Measurements from ENCODE around the gene DRGX. TPM values are rescaled to one million over a fixed set of nuclear protein-coding genes. Genes with fewer than 3 reads are reported as not detected.

The DRGX gene
- polyA plus RNA-seq, 1 donor from 2014 or later = not detected

GRCh38 chr10:49393757-49394156 is 2.1 kb downstream of the DRGX start:
- Histone ChIP-seq H3K27ac (ENCODE audit: low read length) (no peak overlapping the region), H3K4me2 (ENCODE audit: low read length) (no peak overlapping the region), H4K20me1 (ENCODE audit: insufficient read depth) (no peaks in the 10 kb centered on the region), H3K36me3 (ENCODE audit: insufficient read depth, low read length) (no peaks in the 10 kb centered on the region), H3K27me3 (ENCODE audit: insufficient read depth, low read depth, low read length) (peaks cover 83% of the 10 kb centered on the region), H3K9ac (ENCODE audit: low read length) (no peak overlapping the region), H3K79me2 (replicated peaks; ENCODE audit: insufficient read depth, low read length) (no peaks in the 10 kb centered on the region), H3F3A (ENCODE audit: insufficient read depth, low read length, poor library complexity, severe bottlenecking) (no peaks in the 10 kb centered on the region), H2AFZ (ENCODE audit: low read depth, low read length) (no peak overlapping the region), H3K9me2 (ENCODE audit: insufficient read depth, low read length) (no peaks in the 10 kb centered on the region), H3K4me3 (ENCODE audit: low read length) (no peak overlapping the region), H3K9me3 (ENCODE audit: low read length) (no peaks in the 10 kb centered on the region)
- TF ChIP-seq CTCF (IDR thresholded peaks at IDR 0.05; ENCODE audit: poor library complexity, severe bottlenecking) (no peak), POLR2AphosphoS5 (IDR thresholded peaks at IDR 0.05) (no peak), EP300 (conservative IDR thresholded peaks at IDR 0.05; ENCODE audit: poor library complexity, severe bottlenecking) (no peak), REST (IDR thresholded peaks at IDR 0.05; ENCODE audit: borderline replicate concordance) (no peak), TAF1 (IDR thresholded peaks at IDR 0.05; ENCODE audit: low read depth) (no peak), RAD21 (conservative IDR thresholded peaks at IDR 0.05) (no peak), SMC3 (conservative IDR thresholded peaks at IDR 0.05; ENCODE audit: poor library complexity) (no peak), EZH2 (IDR thresholded peaks at IDR 0.05; ENCODE audit: borderline replicate concordance, insufficient read depth, low read length, poor library complexity, severe bottlenecking) (no peak), MXI1 (conservative IDR thresholded peaks at IDR 0.05; ENCODE audit: poor library complexity, severe bottlenecking) (no peak)

GRCh38 chr10:49393301-49393700 is 2.6 kb downstream of the DRGX start:
- H3K36me3 ChIP-seq (ENCODE audit: insufficient read depth, low read length) = no peaks in the 10 kb centered on the region
- no peaks in the 10 kb centered on the region for H3K79me2 ChIP-seq (replicated peaks; ENCODE audit: insufficient read depth, low read length)
- H3K27ac ChIP-seq (ENCODE audit: low read length) = no peak overlapping the region
- H3K9ac ChIP-seq (ENCODE audit: low read length) = no peak overlapping the region
- no peak overlapping the region for H3K4me3 ChIP-seq (ENCODE audit: low read length)
- no peaks in the 10 kb centered on the region for H3F3A ChIP-seq (ENCODE audit: insufficient read depth, low read length, poor library complexity, severe bottlenecking)
- no peak for TF ChIP-seq TAF1 (IDR thresholded peaks at IDR 0.05; ENCODE audit: low read depth)
- no peak for TF ChIP-seq EP300 (conservative IDR thresholded peaks at IDR 0.05; ENCODE audit: poor library complexity, severe bottlenecking)
- no peak for TF ChIP-seq SMC3 (conservative IDR thresholded peaks at IDR 0.05; ENCODE audit: poor library complexity)
- TF ChIP-seq REST (IDR thresholded peaks at IDR 0.05; ENCODE audit: borderline replicate concordance) = no peak
- no peak for TF ChIP-seq POLR2AphosphoS5 (IDR thresholded peaks at IDR 0.05)
- H3K9me3 ChIP-seq (ENCODE audit: low read length) = no peaks in the 10 kb centered on the region
- no peaks in the 10 kb centered on the region for H4K20me1 ChIP-seq (ENCODE audit: insufficient read depth)
- peaks cover 78% of the 10 kb centered on the region for H3K27me3 ChIP-seq (ENCODE audit: insufficient read depth, low read depth, low read length)
- H3K9me2 ChIP-seq (ENCODE audit: insufficient read depth, low read length) = no peaks in the 10 kb centered on the region
- no peak overlapping the region for H3K4me2 ChIP-seq (ENCODE audit: low read length)
- H2AFZ ChIP-seq (ENCODE audit: low read depth, low read length) = no peak overlapping the region
